CD4-positive, alpha-beta T cell treated with Interleukin-6 at 100 ng/mL for 8 hours (primary cell): ENCODE results near the gene ITGA8.
"Not testable (repeated sequence)": the region's sequence is repeated elsewhere in the genome, so short reads cannot be mapped to it uniquely, and the experiment has no call there.

Experiments used
- DNase-seq: peaks from one replicate; pipeline ENCODE4 v3.0.0-alpha.2; 2020; ENCODE audit warnings: mixed read lengths, low spot score

Gene ITGA8

DNA sequence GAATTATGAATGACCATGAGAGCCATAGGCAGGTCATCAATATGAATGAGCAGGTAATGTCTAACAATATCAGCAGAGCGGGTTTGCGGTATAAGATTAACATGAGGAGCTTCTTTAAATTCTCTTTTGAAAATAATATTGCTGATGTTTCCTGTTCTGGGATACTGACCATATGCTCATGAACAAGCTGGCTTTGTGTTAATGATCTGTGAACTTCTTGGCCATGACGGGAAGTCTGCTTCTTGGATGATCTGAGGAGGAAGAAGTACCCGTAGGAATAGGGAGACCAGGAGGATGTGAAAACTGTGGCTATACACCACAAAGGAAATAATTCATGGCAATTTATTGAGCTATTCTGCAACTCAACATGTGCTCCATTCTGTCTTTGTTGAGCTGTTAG is 38.6 kb downstream of the ITGA8 start:
- DNase-seq, result no peak

DNA sequence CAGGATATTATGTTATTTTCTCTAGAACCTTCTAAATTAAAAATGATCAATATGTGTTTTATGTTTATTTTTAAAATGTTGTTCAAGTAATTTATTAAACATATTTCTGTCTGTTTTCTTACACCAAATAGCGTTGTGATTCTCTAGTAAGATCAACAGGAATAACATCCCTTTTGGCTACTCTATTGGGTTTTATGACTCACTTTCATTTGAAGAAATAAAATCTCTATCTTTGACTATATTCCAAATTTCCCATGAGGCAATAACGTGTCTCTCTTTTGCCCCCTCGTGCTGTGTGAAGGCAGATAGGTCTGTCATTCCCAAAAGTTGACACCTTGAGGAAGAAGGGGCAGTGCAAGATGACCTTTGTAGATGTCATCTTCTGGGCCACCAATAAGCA is 40.9 kb downstream of the ITGA8 start:
- no peak for DNase-seq

DNA sequence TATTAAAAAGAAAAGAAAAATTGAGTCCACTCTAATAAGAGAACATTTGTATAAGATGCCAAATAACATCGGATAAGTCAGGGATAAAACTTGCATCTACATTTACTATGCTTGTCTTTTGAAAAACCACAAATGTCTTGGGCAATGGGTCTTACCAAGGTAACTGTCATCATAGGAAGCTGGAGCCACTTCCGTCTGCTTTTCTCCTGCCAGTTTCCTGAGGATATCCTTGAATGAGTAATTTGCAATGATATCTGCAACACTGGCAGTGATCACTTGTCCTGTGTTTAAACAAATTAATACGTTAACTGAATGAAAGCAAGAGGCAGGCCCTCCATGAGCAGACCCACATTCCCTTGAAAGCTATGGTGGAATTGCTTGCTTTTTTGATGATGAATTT is 47.3 kb downstream of the ITGA8 start:
- DNase-seq, result no peak

GRCh38 chr10:15670880-15671279 is 48.8 kb downstream of the ITGA8 start:
- DNase-seq, result no peak

DNA sequence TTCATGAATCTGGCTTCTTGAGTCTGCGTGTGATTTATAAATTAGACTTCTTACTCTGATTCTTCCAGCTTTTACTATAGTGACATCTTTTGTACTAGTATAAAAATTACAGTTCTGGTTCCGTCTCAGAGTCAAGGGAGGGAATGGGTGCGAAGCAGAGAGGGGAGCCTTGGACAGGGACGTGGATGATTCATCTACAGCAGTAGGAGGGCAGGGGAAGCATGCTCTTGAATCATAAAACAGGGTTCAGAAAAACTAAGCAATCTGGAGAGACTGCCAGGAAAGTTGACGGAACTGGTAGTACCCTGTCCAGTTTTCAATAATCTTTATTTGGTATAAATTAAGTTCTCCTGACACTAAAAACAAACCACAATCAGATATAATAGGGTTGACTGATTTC is 58.1 kb downstream of the ITGA8 start:
- DNase-seq, result no peak

GRCh38 chr10:15660990-15661389 is 58.7 kb downstream of the ITGA8 start:
- no peak for DNase-seq

GRCh38 chr10:15658069-15658702 is 61.5 kb downstream of the ITGA8 start:
- no peak for DNase-seq

- DNase-seq, result no peak
These were observed 67.0 kb downstream of the ITGA8 start for GRCh38 chr10:15652757-15653156.

DNA sequence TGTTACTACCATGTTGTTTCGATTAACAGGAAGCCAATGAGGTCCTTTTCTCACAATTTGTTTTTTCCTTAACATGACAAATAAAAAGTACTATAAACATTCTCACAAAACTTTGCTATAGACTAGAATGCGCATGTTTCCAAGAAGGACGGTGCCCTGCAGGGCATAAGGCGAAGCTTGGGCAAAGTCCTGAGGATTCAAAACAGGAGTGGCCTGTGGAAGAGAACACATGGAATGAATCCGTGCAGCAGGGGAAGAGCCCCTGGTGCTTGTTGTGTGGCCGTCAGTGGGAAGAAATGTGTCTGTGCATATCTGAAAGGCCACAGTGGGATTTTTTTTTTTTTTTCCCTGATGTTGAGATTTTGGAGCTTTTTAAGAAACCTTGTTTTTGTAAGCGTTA is 67.6 kb downstream of the ITGA8 start:
- no peak for DNase-seq

DNA sequence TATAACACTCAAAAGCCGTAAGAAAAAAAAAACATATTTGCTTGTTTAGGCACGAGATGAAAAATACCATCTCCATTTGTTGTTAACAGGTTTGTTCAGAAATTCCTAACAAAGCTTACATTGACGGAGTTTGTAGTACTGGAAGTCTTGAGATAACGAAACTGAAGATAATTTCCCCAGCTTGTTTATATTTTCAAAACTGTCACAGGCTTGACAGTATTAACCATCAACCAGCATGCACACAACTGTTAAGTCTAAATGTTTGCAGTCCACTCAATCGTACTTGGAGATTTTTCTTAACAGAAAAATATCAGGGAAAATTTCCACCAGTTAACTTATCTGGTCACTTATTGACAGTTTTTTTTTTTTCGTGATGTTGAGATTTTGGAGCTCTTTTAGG is 68.5 kb downstream of the ITGA8 start:
- DNase-seq, result no peak

GRCh38 chr10:15642095-15642494 is 77.6 kb downstream of the ITGA8 start:
- no peak for DNase-seq

- no peak for DNase-seq
These were observed 79.1 kb downstream of the ITGA8 start for GRCh38 chr10:15640536-15641085.

DNA sequence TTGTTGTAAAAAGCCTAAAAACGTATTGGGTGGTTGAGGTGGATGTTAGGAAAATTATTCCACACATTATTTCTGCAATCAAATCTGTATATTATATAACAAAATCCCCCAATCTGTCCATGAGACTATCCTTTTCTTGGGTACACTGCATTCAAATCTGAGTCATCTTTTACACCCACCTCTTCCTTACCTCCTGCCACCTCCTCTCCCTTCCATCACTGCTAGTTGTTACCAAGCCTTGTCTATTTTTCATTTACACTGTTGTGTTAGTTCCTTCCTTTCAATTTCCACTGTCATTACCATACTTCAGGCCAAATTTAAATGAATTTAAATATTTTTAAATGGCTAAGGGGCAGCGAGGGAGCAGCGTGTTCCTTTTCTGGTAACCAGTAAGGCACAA is 83.3 kb downstream of the ITGA8 start:
- DNase-seq, result no peak

GRCh38 chr10:15632456-15633091 is 87.1 kb downstream of the ITGA8 start:
- DNase-seq, result no peak

DNA sequence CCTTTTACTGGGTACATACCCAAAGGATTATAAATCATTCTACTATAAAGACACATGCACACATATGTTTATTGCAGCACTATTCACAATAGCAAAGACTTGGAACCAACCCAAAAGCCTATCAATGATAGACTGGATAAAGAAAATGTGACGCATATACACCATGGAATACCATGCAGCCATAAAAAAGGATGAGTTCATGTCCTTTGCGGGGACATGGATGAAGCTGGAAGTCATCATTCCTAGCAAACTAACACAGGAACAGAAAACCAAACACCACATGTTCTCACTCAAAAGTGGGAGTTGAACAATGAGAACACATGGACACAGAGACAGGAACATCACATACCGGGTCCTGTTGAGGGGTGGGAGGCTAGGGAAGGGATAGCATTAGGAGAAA is 88.5 kb downstream of the ITGA8 start:
- not testable (repeated sequence) for DNase-seq

DNA sequence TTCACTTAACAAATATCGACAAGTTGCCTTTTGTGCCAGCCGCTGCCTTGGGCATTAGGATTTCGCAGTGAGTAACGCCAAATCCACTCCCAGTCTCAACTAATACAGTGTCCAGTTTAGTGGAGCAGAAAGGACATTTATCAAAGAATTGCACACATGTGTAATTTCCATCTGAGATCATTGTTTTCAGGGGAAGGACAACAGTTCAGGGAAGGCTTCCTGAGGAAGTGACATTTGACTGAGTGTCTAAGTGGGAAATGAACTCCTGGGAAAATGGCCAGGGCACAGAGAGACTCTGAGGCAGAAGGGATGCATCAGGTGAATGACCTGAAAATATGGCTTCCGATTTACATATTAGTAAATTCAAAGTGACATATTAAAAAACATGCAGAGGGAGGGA is 89.4 kb downstream of the ITGA8 start:
- no peak for DNase-seq

DNA sequence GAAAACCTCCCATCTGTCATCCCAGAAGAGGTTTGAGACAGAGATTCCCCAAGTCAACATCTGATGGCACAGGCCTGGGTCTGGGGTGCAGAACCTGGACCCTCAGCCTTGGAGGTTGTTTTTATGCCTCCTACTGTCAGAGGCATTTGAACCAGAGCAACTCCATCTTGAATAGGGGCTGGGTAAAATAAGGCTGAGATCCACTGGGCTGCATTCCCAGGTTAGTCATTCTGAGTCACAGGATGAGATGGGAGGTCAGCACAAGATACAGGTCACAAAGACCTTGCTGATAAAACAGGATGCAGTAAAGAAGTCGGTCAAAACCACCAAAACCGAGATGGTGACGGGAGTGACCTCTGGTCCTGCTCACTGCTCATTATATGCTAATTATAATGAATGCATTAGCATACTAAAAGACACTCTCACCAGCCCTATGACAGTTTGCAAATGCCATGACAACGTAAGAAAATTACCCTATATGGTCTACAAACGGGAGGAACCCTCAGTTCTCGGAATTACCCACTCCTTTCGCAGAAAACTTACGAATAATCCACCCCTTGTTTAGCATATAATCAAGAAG is 92.0 kb downstream of the ITGA8 start:
- no peak for DNase-seq

- no peak for DNase-seq
These were observed 92.8 kb downstream of the ITGA8 start for GRCh38 chr10:15626937-15627336.

DNA sequence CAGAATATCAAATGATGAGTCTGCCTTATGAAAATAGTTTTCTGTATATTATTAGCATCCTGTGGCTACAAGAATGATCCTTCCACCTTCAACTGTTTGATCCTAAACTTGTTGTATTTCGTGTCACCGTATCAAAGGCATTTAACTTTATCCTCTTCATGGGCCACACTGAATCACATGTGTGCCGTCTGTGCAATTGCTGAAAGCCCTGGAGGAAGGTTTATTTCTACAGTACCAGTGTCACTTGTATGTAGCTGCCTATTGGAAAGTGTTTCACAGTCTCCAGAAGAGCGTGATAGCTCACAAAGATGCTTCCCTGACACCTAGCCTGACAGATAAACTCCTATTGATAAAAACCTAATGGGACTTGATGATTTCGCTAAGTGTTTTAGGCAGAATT is 94.5 kb downstream of the ITGA8 start:
- no peak for DNase-seq

DNA sequence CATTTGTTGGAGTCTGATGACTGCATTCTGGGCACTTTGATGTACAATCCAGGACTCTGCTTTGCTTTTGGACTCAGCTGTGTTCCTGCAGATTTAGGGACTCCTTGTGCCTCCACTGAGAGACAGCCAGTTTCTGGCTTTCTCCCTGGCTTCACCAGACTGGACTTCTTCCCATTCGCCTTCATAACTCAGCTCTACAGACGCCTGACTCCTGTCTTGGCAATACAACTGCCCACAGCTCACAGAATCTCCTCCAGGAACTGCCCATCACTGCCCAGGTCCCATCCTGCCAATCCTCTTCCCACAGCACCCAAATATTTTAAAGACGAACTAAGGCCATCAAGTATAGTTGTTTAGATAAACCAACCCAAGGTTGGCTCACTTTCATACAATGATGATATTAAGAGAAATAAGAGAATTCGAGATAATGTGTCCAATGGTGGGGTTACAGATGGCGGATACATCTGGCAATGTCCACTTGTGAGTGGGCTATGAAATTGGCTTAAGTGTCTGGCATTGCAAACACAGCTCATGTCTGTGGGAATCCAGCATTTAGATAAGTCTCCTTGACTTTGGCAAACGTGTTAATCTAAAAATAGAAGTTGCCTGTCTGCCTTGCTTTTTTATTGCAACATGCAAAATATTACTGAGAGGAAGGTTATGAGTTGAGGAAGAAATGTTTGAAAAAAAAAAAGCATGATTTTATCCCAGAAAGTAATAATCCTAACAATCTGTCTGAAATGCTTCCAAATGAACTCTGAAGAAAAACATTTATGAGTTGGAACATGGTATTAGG is 95.1 kb downstream of the ITGA8 start:
- DNase-seq, result no peak

DNA sequence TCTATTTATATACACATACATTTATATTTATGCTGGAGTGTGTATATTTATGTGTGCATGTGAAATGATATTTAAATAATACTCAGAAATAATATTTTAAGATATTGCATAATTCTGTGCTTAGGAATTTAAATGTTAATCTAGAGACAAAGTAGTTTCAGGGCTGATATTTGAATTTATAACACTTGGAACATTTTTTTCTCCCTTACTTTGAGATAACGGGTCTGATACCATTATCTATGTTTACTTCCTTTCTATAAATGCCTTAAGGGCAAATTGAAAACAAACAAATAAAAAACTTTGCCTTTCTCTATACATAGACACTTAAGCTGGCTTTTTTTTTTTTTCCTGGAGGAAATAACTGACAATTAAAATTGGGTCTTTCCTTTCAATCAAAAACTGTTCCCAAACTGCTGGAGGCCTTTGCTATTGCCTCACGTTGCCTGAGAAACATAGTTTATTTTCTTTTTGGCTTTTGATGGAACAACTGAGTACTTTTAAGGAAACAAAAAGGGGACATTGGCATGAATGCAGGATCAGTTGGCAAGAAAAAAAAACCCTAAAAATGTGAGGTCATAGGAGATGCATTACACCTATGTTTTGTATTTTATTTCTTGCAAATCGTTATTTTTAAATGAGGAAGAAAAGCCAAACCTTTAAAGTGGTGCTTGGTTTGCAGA is 98.7 kb downstream of the ITGA8 start:
- no peak for DNase-seq

DNA sequence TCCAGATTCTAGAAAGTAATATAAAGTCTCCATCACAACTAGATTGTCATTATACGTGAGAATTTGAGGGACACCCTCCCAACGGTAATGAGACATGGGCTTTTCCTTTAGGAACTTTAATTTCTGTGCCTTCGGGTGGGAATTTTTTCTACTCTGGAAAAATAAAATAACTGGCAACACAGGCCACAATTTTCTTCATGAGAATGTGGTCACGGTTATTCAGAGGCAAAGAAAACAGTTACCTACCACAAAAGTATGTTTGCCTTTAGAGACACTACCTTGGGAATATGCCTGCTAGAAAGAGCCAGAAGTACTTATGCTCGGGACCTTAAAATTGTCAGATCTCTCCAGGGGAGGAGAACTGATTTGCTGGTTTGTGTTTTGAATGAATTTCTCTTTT is 99.4 kb downstream of the ITGA8 start:
- no peak for DNase-seq
